GM12878 (cell line): ENCODE results near the gene UBE2E1. TPM values are rescaled to one million over a fixed set of nuclear protein-coding genes. Genes with fewer than 3 reads are reported as not detected.
A peak's percentile ranks its signal among the peaks of the same experiment; 100 is the strongest.

Source experiments
- CHD4 ChIP-seq: fragments of 200-600 bp; sonication (generic); IDR thresholded peaks from 2 replicates; pipeline ENCODE4 v1.6.1; 2016; ENCODE audit warnings: mild to moderate bottlenecking
- CREM ChIP-seq: IDR thresholded peaks from 2 replicates; pipeline ENCODE4 v1.6.1; 2014; ENCODE audit warnings: antibody characterized with exemption, low read depth
- CUX1 ChIP-seq: IDR thresholded peaks from 2 replicates; pipeline ENCODE4 v1.6.1; 2012; ENCODE audit warnings: improper control_type of control experiment, low read depth, low read length; ENCODE audit not compliant: insufficient replicate concordance
- RAD51 ChIP-seq: fragments of 450-650 bp; IDR thresholded peaks from 2 replicates; pipeline ENCODE4 v1.6.1; 2016; ENCODE audit warnings: moderate library complexity, mild to moderate bottlenecking, inconsistent platforms
- SMAD5 ChIP-seq: IDR thresholded peaks from 2 replicates; pipeline ENCODE4 v1.6.1; 2016; ENCODE audit warnings: antibody characterized with exemption, low read depth
- SP1 ChIP-seq: IDR thresholded peaks from one replicate; pipeline ENCODE4 v1.6.1; 2011; ENCODE audit warnings: low read depth, low read length
- SREBF1 ChIP-seq: IDR thresholded peaks from 2 replicates; pipeline ENCODE4 v1.6.1; 2012; ENCODE audit warnings: mild to moderate bottlenecking, low read length
- SREBF2 ChIP-seq: IDR thresholded peaks from 2 replicates; pipeline ENCODE4 v1.6.1; 2012; ENCODE audit warnings: mild to moderate bottlenecking, low read length
- TBL1XR1 ChIP-seq: IDR thresholded peaks from 2 replicates; pipeline ENCODE4 v1.6.1; 2012; ENCODE audit warnings: low read depth, low read length, improper control_type of control experiment
- YBX1 ChIP-seq: fragments of 450-650 bp; IDR thresholded peaks from 2 replicates; pipeline ENCODE4 v1.6.1; 2016; ENCODE audit warnings: antibody characterized with exemption
- ZNF622 ChIP-seq: fragments of 450-650 bp; IDR thresholded peaks from 2 replicates; pipeline ENCODE4 v1.6.1; 2017; ENCODE audit warnings: mild to moderate bottlenecking, inconsistent platforms
- polyA plus RNA-seq, 11 experiments: library from polyadenylated mRNA; depleted of rRNA in 4 of 11; unstranded in 6 of 11; stranded (reverse) in 5 of 11; fragments of >200 nt; fragmentation: Nextera tagmentation in 4 of 11; fragmentation: Illumina TruSeq in 1 of 11; extraction: Ambion mirVana in 4 of 11; extraction: Trizol in 1 of 11; gene quantifications; 1 replicate in 1 of 11; 2 replicates in 10 of 11; pipeline versions ENCODE4 v1.2.1 to v1.2.3, GENCODE V29; 2011 to 2016; ENCODE audit warnings: inconsistent platforms in 2 of 11, missing spikeins in 2 of 11, low read depth in 1 of 11
- total RNA-seq, 4 experiments: library from RNA; depleted of rRNA in 3 of 4; stranded (reverse); fragments of >200 nt in 3 of 4; fragmentation: Illumina TruSeq in 1 of 4; extraction: Trizol in 1 of 4; gene quantifications; 2 replicates each; pipeline versions ENCODE4 v1.2.1 to v1.2.3, GENCODE V29; 2013 to 2021
- TF ChIP-seq, protein P1 (sequence below), 3 experiments: IDR thresholded peaks in 2 of 3; conservative IDR thresholded peaks in 1 of 3; 2 replicates each; pipeline ENCODE4 v1.5.1; 2011; ENCODE audit warnings: low read depth in 3 of 3, low read length in 3 of 3, mild to moderate bottlenecking in 3 of 3, control low read depth in 2 of 3, moderate library complexity in 2 of 3, inconsistent platforms in 1 of 3, mixed read lengths in 1 of 3; ENCODE audit not compliant: control insufficient read depth in 2 of 3, insufficient read depth in 1 of 3; ENCODE audit errors: extremely low read depth in 1 of 3

Gene UBE2E1
- total and polyA plus RNA-seq, 10 of the 15 experiments (the other 5 are each of a cell fraction or from before 2014, with no cell fraction given): 18.7 to 425 (median 147) TPM

- TF ChIP-seq CHD4 (no peak), CUX1 (no peak), YBX1 (no peak), SREBF2 (no peak), ZNF622 (no peak), CREM (peak; percentile 40; the same call in 1 of the 2 replicates), SP1 (peak; percentile 17), RAD51 (no peak), SMAD5 (no peak), SREBF1 (no peak), TBL1XR1 (peak; percentile 46; the same call in 1 of the 2 replicates)
- TF ChIP-seq, protein P1, sequence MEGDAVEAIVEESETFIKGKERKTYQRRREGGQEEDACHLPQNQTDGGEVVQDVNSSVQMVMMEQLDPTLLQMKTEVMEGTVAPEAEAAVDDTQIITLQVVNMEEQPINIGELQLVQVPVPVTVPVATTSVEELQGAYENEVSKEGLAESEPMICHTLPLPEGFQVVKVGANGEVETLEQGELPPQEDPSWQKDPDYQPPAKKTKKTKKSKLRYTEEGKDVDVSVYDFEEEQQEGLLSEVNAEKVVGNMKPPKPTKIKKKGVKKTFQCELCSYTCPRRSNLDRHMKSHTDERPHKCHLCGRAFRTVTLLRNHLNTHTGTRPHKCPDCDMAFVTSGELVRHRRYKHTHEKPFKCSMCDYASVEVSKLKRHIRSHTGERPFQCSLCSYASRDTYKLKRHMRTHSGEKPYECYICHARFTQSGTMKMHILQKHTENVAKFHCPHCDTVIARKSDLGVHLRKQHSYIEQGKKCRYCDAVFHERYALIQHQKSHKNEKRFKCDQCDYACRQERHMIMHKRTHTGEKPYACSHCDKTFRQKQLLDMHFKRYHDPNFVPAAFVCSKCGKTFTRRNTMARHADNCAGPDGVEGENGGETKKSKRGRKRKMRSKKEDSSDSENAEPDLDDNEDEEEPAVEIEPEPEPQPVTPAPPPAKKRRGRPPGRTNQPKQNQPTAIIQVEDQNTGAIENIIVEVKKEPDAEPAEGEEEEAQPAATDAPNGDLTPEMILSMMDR (IDR thresholded peaks at IDR 0.05 in 2 of 3, conservative IDR thresholded peaks at IDR 0.05 in 1 of 3; ENCODE audit: control insufficient read depth in 2 of 3, extremely low read depth in 1 of 3, insufficient read depth in 1 of 3, low read depth in 3 of 3, low read length in 3 of 3): no peak
These were observed at the start of gene UBE2E1 (continued) for GRCh38 chr3:23805633-23806533.
